ENCODE data around the gene QSOX2.
A peak's percentile ranks its signal among the peaks of the same experiment; 100 is the strongest.

Gene QSOX2

GRCh38 chr9:136219276-136219675 lies 26.3 kb downstream of the QSOX2 start:
- DNase-seq, result peak; percentile 58

GRCh38 chr9:136218673-136219072 lies 26.9 kb downstream of the QSOX2 start:
- DNase-seq, result no peak

GRCh38 chr9:136218271-136218670 lies 27.3 kb downstream of the QSOX2 start:
- no peak for DNase-seq

- no peak for DNase-seq
These were observed 28.9 kb downstream of the QSOX2 start for GRCh38 chr9:136216541-136217244.

GRCh38 chr9:136213733-136214132 lies 31.9 kb downstream of the QSOX2 start:
- no peak for DNase-seq

GRCh38 chr9:136212345-136212950 lies 33.2 kb downstream of the QSOX2 start:
- no peak for DNase-seq

- no peak for DNase-seq
These were observed 33.9 kb downstream of the QSOX2 start for GRCh38 chr9:136211441-136212344.

GRCh38 chr9:136211006-136211405 lies 34.6 kb downstream of the QSOX2 start:
- no peak for DNase-seq

- no peak for DNase-seq
These were observed 35.3 kb downstream of the QSOX2 start for GRCh38 chr9:136210276-136210675.

- DNase-seq, result no peak
These were observed 35.8 kb downstream of the QSOX2 start for GRCh38 chr9:136209786-136210185.

GRCh38 chr9:136209232-136209631 lies 36.4 kb downstream of the QSOX2 start:
- DNase-seq, result no peak

GRCh38 chr9:136208675-136209074 lies 36.9 kb downstream of the QSOX2 start:
- DNase-seq, result no peak

- no peak for DNase-seq
These were observed 38.0 kb downstream of the QSOX2 start for GRCh38 chr9:136207616-136208015.

GRCh38 chr9:136206602-136207275 lies 38.9 kb downstream of the QSOX2 start:
- DNase-seq, result no peak

GRCh38 chr9:136205707-136205992 lies 40.0 kb downstream of the QSOX2 start:
- DNase-seq, result no peak

- DNase-seq, result no peak
These were observed 40.5 kb downstream of the QSOX2 start, which contains the start of gene LHX3 for GRCh38 chr9:136204838-136205706. TSS of gene LHX3 (minus strand) at chr9:136205128. CDS start at chr9:136205012, 116 bp downstream.

- no peak for DNase-seq
These were observed 41.3 kb downstream of the QSOX2 start for GRCh38 chr9:136204145-136204805.

- DNase-seq, result no peak
These were observed 42.0 kb downstream of the QSOX2 start for GRCh38 chr9:136203408-136204144.

GRCh38 chr9:136202454-136203407 lies 42.9 kb downstream of the QSOX2 start:
- DNase-seq, result no peak
